Gastroesophageal sphincter (tissue), 3 donors: ENCODE results near the gene BMAL2.

Experiments used
- POLR2A ChIP-seq, 2 donors: fragments of 450-650 bp; IDR thresholded peaks; one replicate each; pipeline ENCODE4 v1.6.1; 2017; ENCODE audit warnings: antibody characterized with exemption in 2 of 2, mild to moderate bottlenecking in 2 of 2, moderate library complexity in 1 of 2
- POLR2AphosphoS5 ChIP-seq: sonication (generic); formaldehyde crosslinking; IDR thresholded peaks from one replicate; pipeline ENCODE4 v1.6.1; 2017; ENCODE audit warnings: antibody characterized with exemption
- TF ChIP-seq, protein P1 (sequence below), 4 experiments: fragments of 200-600 bp in 2 of 4; fragments of 450-650 bp in 2 of 4; sonication (generic) in 1 of 4; IDR thresholded peaks; one replicate each; pipeline ENCODE4 v1.5.1; 2017 to 2019; ENCODE audit warnings: antibody characterized with exemption in 4 of 4, mild to moderate bottlenecking in 2 of 4, moderate library complexity in 2 of 4

DNA sequence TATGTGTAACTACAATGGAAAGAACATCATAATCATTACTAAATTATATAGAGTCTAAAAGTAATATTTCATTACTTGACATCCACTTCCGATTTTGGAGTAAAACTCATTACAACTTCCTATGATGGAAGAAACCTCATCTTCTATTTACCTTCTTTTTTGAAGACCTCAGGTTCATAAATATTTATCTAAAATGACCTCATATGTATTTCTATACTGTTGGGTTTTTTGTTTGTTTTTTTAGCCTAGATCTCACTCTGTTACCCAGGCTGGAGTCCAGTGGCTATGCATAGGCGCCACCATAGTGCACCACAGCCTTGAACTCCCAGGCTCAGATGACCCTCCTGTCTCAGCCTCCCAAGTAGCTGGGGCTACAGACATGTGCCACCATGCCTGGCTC lies 39.9 kb upstream of the BMAL2 start:
- TF ChIP-seq, protein P1, sequence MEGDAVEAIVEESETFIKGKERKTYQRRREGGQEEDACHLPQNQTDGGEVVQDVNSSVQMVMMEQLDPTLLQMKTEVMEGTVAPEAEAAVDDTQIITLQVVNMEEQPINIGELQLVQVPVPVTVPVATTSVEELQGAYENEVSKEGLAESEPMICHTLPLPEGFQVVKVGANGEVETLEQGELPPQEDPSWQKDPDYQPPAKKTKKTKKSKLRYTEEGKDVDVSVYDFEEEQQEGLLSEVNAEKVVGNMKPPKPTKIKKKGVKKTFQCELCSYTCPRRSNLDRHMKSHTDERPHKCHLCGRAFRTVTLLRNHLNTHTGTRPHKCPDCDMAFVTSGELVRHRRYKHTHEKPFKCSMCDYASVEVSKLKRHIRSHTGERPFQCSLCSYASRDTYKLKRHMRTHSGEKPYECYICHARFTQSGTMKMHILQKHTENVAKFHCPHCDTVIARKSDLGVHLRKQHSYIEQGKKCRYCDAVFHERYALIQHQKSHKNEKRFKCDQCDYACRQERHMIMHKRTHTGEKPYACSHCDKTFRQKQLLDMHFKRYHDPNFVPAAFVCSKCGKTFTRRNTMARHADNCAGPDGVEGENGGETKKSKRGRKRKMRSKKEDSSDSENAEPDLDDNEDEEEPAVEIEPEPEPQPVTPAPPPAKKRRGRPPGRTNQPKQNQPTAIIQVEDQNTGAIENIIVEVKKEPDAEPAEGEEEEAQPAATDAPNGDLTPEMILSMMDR (IDR thresholded peaks at IDR 0.05) = no peak
- TF ChIP-seq POLR2A (IDR thresholded peaks at IDR 0.05) (no peak), POLR2AphosphoS5 (no peak)
